Duodenal mucosa (tissue), 2 donors: ENCODE results near the gene PECR.

Experiments used
- H3K27ac ChIP-seq: one replicate; pipeline ENCODE4 v1.7.0; 2013; ENCODE audit warnings: low read depth, low read length
- H3K27me3 ChIP-seq, 2 donors: one replicate each; pipeline ENCODE4 v1.7.0; 2013; ENCODE audit warnings: low read length in 2 of 2, control low read depth in 1 of 2; ENCODE audit not compliant: insufficient read depth in 2 of 2, control insufficient read depth in 1 of 2
- H3K36me3 ChIP-seq, 2 donors: one replicate each; pipeline ENCODE4 v1.7.0; 2013; ENCODE audit warnings: low read length in 2 of 2, control low read depth in 1 of 2; ENCODE audit not compliant: insufficient read depth in 2 of 2, control insufficient read depth in 1 of 2
- H3K4me1 ChIP-seq, 2 donors: one replicate each; pipeline ENCODE4 v1.7.0; 2013; ENCODE audit warnings: low read length in 2 of 2, control low read depth in 1 of 2; ENCODE audit not compliant: insufficient read depth in 2 of 2, control insufficient read depth in 1 of 2
- H3K4me3 ChIP-seq, 2 donors: one replicate each; pipeline ENCODE4 v1.7.0; 2013; ENCODE audit warnings: low read length in 2 of 2, low read depth in 1 of 2
- H3K9ac ChIP-seq, 2 donors: one replicate each; pipeline ENCODE4 v1.7.0; 2013; ENCODE audit warnings: low read length in 2 of 2, low read depth in 1 of 2
- H3K9me3 ChIP-seq, 2 donors: one replicate each; pipeline ENCODE4 v1.7.0; 2013; ENCODE audit warnings: low read length in 2 of 2, control low read depth in 1 of 2; ENCODE audit not compliant: control insufficient read depth in 1 of 2

The PECR gene

GRCh38 chr2:216074380-216074779 is 7.2 kb downstream of the PECR start:
- no peaks in the 10 kb centered on the region for H3K27me3 ChIP-seq
- no peak overlapping the region for H3K9ac ChIP-seq
- no peaks in the 10 kb centered on the region for H3K9me3 ChIP-seq
- peaks cover 10 to 17% of the 10 kb centered on the region in 2 donors for H3K4me1 ChIP-seq
- no peak overlapping the region for H3K4me3 ChIP-seq
- peaks cover 0 to 6% of the 10 kb centered on the region in 2 donors for H3K36me3 ChIP-seq
- no peak overlapping the region for H3K27ac ChIP-seq

GRCh38 chr2:216073773-216074172 is 7.8 kb downstream of the PECR start:
- Histone ChIP-seq H3K27ac (no peak overlapping the region), H3K36me3 (peaks cover 0 to 6% of the 10 kb centered on the region in 2 donors), H3K27me3 (no peaks in the 10 kb centered on the region), H3K9ac (no peak overlapping the region), H3K9me3 (no peaks in the 10 kb centered on the region), H3K4me1 (peaks cover 10 to 17% of the 10 kb centered on the region in 2 donors), H3K4me3 (no peak overlapping the region)

DNA sequence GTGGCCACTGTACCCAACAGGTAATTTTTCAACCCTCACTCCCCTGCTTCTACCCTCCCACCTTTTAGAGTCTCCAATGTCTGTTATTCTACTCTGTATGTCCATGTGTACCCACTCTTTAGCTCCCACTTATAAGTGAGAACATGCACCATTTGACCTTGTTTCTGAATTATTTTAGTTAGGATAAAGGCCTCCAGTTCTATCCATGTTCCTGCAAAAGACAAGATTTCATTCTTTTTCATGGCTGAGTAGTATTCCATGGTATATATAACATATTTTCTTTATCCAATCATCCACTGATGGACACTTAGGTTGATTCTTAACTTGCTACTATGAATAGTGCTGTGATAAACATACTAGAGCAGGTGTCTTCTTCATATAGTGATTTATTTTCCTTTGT is 9.1 kb downstream of the PECR start:
- no peak overlapping the region for H3K9ac ChIP-seq
- H3K4me1 ChIP-seq, result peaks cover 8 to 17% of the 10 kb centered on the region in 2 donors
- H3K27ac ChIP-seq, result no peak overlapping the region
- peaks cover 0 to 6% of the 10 kb centered on the region in 2 donors for H3K36me3 ChIP-seq
- H3K4me3 ChIP-seq, result no peak overlapping the region
- H3K9me3 ChIP-seq, result no peaks in the 10 kb centered on the region
- no peaks in the 10 kb centered on the region for H3K27me3 ChIP-seq

GRCh38 chr2:216071111-216071851 is 10.3 kb downstream of the PECR start:
- H3K4me3 ChIP-seq, result no peak overlapping the region
- peaks cover 8 to 15% of the 10 kb centered on the region in 2 donors for H3K4me1 ChIP-seq
- H3K9ac ChIP-seq, result no peak overlapping the region
- H3K27me3 ChIP-seq, result no peaks in the 10 kb centered on the region
- H3K9me3 ChIP-seq, result no peaks in the 10 kb centered on the region
- H3K36me3 ChIP-seq, result peaks cover 1 to 6% of the 10 kb centered on the region in 2 donors
- H3K27ac ChIP-seq, result no peak overlapping the region

DNA sequence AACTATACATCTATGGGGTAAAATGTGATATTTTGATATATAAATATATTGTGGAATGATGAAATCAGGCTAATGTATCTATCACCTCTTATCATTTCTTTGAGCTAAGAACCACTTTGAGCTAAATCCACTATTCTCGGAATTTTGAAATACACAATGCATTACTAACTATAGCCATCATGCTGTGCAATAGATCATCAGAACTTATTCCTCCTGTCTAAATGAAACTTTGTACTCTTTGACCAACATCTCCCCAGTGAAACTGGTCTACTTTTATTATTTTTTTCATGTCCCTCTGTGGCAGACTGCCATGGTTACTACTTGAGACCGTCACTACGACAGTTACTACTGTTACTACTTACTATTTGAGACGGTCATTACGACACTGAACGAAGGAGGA is 11.4 kb downstream of the PECR start:
- Histone ChIP-seq H3K9ac (no peak overlapping the region), H3K9me3 (no peaks in the 10 kb centered on the region), H3K27me3 (no peaks in the 10 kb centered on the region), H3K4me3 (no peak overlapping the region), H3K4me1 (peaks cover 4 to 5% of the 10 kb centered on the region in 2 donors), H3K36me3 (peaks cover 6 to 11% of the 10 kb centered on the region in 2 donors), H3K27ac (no peak overlapping the region)

DNA sequence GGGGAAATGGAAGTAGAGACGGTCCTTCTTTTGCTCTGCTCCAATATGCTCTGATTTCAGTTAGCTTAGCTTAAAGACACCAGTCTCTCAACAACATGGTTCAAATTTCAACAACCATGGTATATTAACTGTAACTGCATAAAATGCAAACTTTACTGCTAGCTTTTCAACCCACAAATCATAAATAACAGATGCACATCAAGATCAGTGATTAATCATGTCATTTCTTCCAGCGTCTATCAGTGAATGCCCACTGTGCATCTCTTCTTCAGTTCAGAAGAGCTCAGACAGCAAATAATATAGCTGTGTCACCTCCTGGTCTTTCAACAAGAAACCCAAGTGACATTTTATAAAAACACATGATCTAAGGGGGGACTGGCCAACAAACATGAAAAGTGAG is 12.6 kb downstream of the PECR start:
- Histone ChIP-seq H3K4me1 (peaks cover 0 to 4% of the 10 kb centered on the region in 2 donors), H3K36me3 (peaks cover 11 to 22% of the 10 kb centered on the region in 2 donors), H3K4me3 (no peak overlapping the region), H3K9me3 (no peaks in the 10 kb centered on the region), H3K9ac (no peak overlapping the region), H3K27me3 (no peaks in the 10 kb centered on the region), H3K27ac (no peak overlapping the region)

DNA sequence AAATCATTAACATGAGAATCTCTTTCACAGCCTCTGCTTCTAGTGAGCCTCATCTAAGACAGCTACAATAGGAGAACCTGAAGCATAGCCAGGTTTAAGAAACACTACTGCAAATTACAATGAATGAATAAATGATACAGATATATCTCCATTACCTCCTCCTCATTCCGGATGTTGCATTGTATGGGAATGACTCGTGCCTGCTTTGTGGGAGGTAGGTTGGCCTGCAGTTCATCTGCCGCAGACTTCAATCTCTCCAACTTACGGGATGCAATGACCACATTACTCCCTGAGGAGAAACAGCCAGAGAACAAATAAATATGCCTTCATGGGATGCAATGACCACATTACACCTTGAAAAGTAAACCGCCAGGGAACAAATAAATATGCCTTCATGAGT is 15.4 kb downstream of the PECR start:
- Histone ChIP-seq H3K36me3 (peaks cover 7 to 32% of the 10 kb centered on the region in 2 donors), H3K27me3 (no peaks in the 10 kb centered on the region), H3K4me1 (no peaks in the 10 kb centered on the region), H3K4me3 (no peak overlapping the region), H3K9ac (no peak overlapping the region), H3K27ac (no peak overlapping the region), H3K9me3 (no peaks in the 10 kb centered on the region)

- no peaks in the 10 kb centered on the region for H3K27me3 ChIP-seq
- H3K9ac ChIP-seq, result no peak overlapping the region
- H3K4me1 ChIP-seq, result no peaks in the 10 kb centered on the region
- H3K4me3 ChIP-seq, result no peak overlapping the region
- no peaks in the 10 kb centered on the region for H3K9me3 ChIP-seq
- H3K27ac ChIP-seq, result no peak overlapping the region
- H3K36me3 ChIP-seq, result peaks cover 7 to 37% of the 10 kb centered on the region in 2 donors
These were observed 16.9 kb downstream of the PECR start for GRCh38 chr2:216064665-216065064.

DNA sequence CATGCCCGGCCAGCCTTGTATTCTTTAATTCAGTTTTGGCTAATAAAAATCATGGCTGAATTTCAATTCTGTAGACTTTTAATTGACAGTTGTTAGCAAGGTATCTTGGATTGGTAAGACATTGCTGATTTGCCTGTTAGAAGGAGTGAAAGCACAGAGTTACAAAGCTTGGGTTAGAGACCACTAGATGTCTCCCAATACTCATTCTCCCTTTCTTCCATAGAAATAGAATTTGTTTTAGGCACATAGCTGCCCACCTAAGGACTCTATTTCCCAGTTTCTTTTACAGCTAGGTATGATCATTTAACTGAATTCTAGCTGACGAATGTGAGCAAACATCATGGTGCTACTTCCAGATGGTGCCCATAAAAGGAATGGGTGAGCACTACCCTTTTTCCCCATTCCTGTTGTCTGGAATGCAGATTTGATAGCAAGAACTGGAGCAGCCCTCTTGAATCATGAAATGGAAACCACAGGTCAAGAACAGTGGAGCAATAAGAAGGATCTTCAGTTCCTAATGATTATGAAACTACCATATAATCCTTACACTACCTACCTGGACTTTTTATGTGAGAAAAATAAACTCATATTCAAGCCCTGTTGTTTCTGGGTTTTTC is 17.5 kb downstream of the PECR start:
- H3K4me1 ChIP-seq, result no peaks in the 10 kb centered on the region
- peaks cover 0 to 4% of the 10 kb centered on the region in 2 donors for H3K9me3 ChIP-seq
- peaks cover 9 to 37% of the 10 kb centered on the region in 2 donors for H3K36me3 ChIP-seq
- no peaks in the 10 kb centered on the region for H3K27me3 ChIP-seq
- H3K9ac ChIP-seq, result no peak overlapping the region
- H3K27ac ChIP-seq, result no peak overlapping the region
- H3K4me3 ChIP-seq, result no peak overlapping the region

GRCh38 chr2:216059233-216059834 is 22.3 kb downstream of the PECR start:
- no peak overlapping the region for H3K9ac ChIP-seq
- H3K36me3 ChIP-seq, result peaks cover 7 to 22% of the 10 kb centered on the region in 2 donors
- H3K27ac ChIP-seq, result no peak overlapping the region
- H3K4me1 ChIP-seq, result peaks cover 21 to 22% of the 10 kb centered on the region in 2 donors
- peaks cover 0 to 4% of the 10 kb centered on the region in 2 donors for H3K9me3 ChIP-seq
- H3K4me3 ChIP-seq, result no peak overlapping the region
- H3K27me3 ChIP-seq, result no peaks in the 10 kb centered on the region
